ENCODE measurements around the gene SLC2A3. TPM values are rescaled to one million over a fixed set of nuclear protein-coding genes. Genes with fewer than 3 reads are reported as not detected.
A peak's percentile ranks its signal among the peaks of the same experiment; 100 is the strongest.

Gene SLC2A3
- total and polyA plus RNA-seq, 2 experiments from 2014 or later = 199 to 388 TPM

GRCh38 chr12:7966563-7966962 is 30.6 kb upstream of the SLC2A3 start:
- peaks cover 8% of the 10 kb centered on the region for H3K27me3 Mint-ChIP-seq (ENCODE audit: insufficient read depth, low read depth, poor library complexity)
- H3K27ac ChIP-seq (ENCODE audit: low read depth) = no peak overlapping the region
- H2AFZ ChIP-seq = no peak overlapping the region
- H3K36me3 ChIP-seq (ENCODE audit: insufficient read depth) = no peaks in the 10 kb centered on the region
- no peaks in the 10 kb centered on the region for H4K20me1 ChIP-seq (replicated peaks; ENCODE audit: insufficient read depth)
- H3K79me2 ChIP-seq (replicated peaks; ENCODE audit: insufficient read depth) = peaks cover 15% of the 10 kb centered on the region
- TF ChIP-seq EZH2phosphoT487 (IDR thresholded peaks at IDR 0.05; ENCODE audit: unreplicated experiment) (no peak), JUNB (IDR thresholded peaks at IDR 0.05; ENCODE audit: unreplicated experiment) (no peak), STAT1 (IDR thresholded peaks at IDR 0.05; ENCODE audit: unreplicated experiment) (no peak), ETS1 (IDR thresholded peaks at IDR 0.05) (no peak), ZNF331 (CRISPR knock-in tag; IDR thresholded peaks at IDR 0.05; ENCODE audit: low read depth) (no peak), EZH2 (IDR thresholded peaks at IDR 0.05; ENCODE audit: low read depth, unreplicated experiment) (no peak), POLR2AphosphoS5 (IDR thresholded peaks at IDR 0.05; ENCODE audit: low read depth) (no peak), NANOG (IDR thresholded peaks at IDR 0.05; ENCODE audit: borderline replicate concordance) (no peak), CTCF (conservative IDR thresholded peaks at IDR 0.05; ENCODE audit: low read depth in 2 of 2) (no peak), ZNF114 (CRISPR knock-in tag; IDR thresholded peaks at IDR 0.05) (no peak), ZNF462 (CRISPR knock-in tag; IDR thresholded peaks at IDR 0.05) (no peak), REST (IDR thresholded peaks at IDR 0.05; ENCODE audit: unreplicated experiment) (no peak), CREB1 (CRISPR knock-in tag; IDR thresholded peaks at IDR 0.05; ENCODE audit: low read depth) (no peak)
- 0 out of 2 replicates have a peak overlapping the region, but pooled peaks have one; percentile 52 for H3K27ac Mint-ChIP-seq
- H3K4me3 Mint-ChIP-seq = no peak overlapping the region; the same call in 2 of the 3 replicates
- peaks cover 48% of the 10 kb centered on the region for H3K4me1 ChIP-seq (ENCODE audit: insufficient read depth)
- ATAC-seq (no peak), DNase-seq (ENCODE audit: low spot score) (no peak)
- H3K9me2 ChIP-seq (ENCODE audit: insufficient read depth) = no peaks in the 10 kb centered on the region
- peaks cover 26% of the 10 kb centered on the region for H3F3A ChIP-seq (replicated peaks; ENCODE audit: low read depth)
- no peak overlapping the region for H3K4me2 ChIP-seq
- no peaks in the 10 kb centered on the region for H3K9me3 Mint-ChIP-seq
- no peaks in the 10 kb centered on the region for H3K27me3 ChIP-seq (ENCODE audit: insufficient read depth)
- H3K36me3 Mint-ChIP-seq (ENCODE audit: low read depth) = peaks cover 20% of the 10 kb centered on the region; the same call in 2 of the 3 replicates
- H3K4me3 ChIP-seq = no peak overlapping the region
- H3K4me1 Mint-ChIP-seq = peaks cover 27% of the 10 kb centered on the region
